ENCODE data around the gene ZBTB45.

DNA sequence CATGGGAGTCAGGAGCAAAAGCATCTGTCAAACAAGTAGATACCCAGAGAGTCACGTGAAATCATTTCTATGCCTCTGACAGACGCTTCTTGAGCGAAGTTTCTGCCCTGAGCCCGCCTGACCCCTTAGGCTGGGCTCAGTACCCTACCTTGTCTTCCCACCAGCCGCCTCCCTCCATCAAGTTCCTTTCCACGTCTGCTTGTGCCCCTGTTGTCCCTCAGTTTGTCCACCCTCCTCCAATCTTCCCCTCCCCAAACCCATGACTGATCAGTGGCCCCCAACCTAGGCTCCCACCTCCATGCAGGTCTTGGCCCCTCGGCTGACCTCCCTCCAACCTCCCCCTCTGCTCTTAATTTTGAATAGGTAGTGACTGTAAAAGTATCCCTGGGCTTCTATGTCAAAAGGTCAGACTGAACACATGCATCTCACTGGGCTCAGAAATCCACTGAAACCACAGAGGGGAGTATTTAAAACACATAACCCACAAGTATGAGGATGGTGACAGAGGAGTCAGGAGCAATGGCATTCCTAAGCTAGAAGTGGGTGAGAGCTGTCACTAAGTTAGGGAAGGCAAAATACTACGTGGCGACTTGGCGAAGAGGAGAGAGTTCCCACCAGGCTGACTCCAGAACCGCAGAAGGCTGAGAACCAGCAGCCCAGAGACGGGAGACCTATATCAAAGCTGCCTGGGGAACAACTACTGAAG, 45.2 kb downstream of the ZBTB45 start:
- TF ChIP-seq, protein P1, sequence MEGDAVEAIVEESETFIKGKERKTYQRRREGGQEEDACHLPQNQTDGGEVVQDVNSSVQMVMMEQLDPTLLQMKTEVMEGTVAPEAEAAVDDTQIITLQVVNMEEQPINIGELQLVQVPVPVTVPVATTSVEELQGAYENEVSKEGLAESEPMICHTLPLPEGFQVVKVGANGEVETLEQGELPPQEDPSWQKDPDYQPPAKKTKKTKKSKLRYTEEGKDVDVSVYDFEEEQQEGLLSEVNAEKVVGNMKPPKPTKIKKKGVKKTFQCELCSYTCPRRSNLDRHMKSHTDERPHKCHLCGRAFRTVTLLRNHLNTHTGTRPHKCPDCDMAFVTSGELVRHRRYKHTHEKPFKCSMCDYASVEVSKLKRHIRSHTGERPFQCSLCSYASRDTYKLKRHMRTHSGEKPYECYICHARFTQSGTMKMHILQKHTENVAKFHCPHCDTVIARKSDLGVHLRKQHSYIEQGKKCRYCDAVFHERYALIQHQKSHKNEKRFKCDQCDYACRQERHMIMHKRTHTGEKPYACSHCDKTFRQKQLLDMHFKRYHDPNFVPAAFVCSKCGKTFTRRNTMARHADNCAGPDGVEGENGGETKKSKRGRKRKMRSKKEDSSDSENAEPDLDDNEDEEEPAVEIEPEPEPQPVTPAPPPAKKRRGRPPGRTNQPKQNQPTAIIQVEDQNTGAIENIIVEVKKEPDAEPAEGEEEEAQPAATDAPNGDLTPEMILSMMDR (IDR thresholded peaks at IDR 0.05; ENCODE audit: poor library complexity, severe bottlenecking): no peak
- TF ChIP-seq EZH2 (IDR thresholded peaks at IDR 0.05; ENCODE audit: borderline replicate concordance, insufficient read depth, low read length, poor library complexity, severe bottlenecking) (no peak), RAD21 (conservative IDR thresholded peaks at IDR 0.05) (no peak), TAF1 (IDR thresholded peaks at IDR 0.05; ENCODE audit: low read depth) (no peak), POLR2AphosphoS5 (IDR thresholded peaks at IDR 0.05) (no peak), EP300 (conservative IDR thresholded peaks at IDR 0.05; ENCODE audit: poor library complexity, severe bottlenecking) (no peak)

Measured in neural cell (in vitro differentiated cells).